Mucosa of gallbladder (tissue), 1 donor: ENCODE measurements around the gene EFL1. TPM values are rescaled to one million over a fixed set of nuclear protein-coding genes. Genes with fewer than 3 reads are reported as not detected.

Experiments used
- DNase-seq: peaks from one replicate; pipeline ENCODE4 v3.0.0-alpha.2; 2020; ENCODE audit warnings: low spot score
- total RNA-seq: library from RNA; stranded (reverse); gene quantifications from one replicate; pipeline ENCODE4 v1.2.1, GENCODE V29; 2021
- donor health status: DM: no; HTN: no; CAD: no.

The EFL1 gene
- total RNA-seq, 1 donor from 2014 or later, result 22.9 TPM

GRCh38 chr15:82081914-82082762 is 180.4 kb downstream of the EFL1 start:
- no peak for DNase-seq

GRCh38 chr15:82080774-82081173 is 181.8 kb downstream of the EFL1 start:
- DNase-seq, result no peak

Other genes with a start within 250 kb of the EFL1 start
- gene MEX3B, start 216.7 kb downstream of the EFL1 start, total RNA-seq, result 4.1 TPM
- 12.3 TPM for gene SAXO2, start 84 bp upstream of the EFL1 start, total RNA-seq
- gene GOLGA6L10, start 86.7 kb upstream of the EFL1 start, total RNA-seq, result 1.6 TPM
- gene GOLGA6L9, start 167.1 kb upstream of the EFL1 start, total RNA-seq, result 2.1 TPM